Airway epithelial cell (primary cell): ENCODE data around the gene UQCRQ. TPM values are rescaled to one million over a fixed set of nuclear protein-coding genes. Genes with fewer than 3 reads are reported as not detected.

Experiments used
- total RNA-seq: library from RNA; depleted of rRNA; stranded (reverse); fragments of >200 nt; gene quantifications from 2 replicates; pipeline ENCODE4 v1.2.3, GENCODE V29; 2015

UQCRQ gene
- total RNA-seq, result 288 and 334 TPM in 2 replicates

DNA sequence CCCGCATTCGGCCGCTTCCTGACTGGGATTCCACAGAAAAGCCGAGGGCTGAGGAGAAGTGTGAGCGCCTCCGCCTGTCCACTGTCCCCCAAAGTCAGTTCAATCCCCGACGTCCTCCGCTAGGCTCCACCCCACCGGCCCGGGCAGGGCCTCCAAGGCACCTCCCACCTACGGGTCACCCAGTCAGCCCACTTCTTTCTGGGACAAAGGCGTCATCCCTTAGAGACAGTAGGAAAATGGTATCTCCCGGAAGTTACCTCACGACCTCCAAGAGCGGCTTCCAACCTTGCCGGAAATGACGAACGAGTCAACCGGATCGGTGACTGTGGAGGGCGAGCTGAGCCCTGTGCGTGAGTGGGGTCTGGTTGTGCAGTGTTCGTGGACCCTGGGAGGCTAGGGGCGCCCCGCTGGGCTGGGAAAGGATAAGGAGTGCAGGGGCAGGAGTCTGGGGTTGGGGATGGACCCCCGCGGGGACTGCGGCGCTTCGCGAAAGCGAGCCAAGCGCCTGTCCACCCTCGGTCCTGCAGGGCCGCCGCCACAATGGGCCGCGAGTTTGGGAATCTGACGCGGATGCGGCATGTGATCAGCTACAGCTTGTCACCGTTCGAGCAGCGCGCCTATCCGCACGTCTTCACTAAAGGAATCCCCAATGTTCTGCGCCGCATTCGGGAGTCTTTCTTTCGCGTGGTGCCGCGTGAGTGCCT is at the start of gene UQCRQ, which contains the start of gene GDF9:
Gene UQCRQ, plus strand, starts transcription at position 301 of the 704 bp plus-strand sequence. Its CDS starts 240 bp downstream, at position 541.
Gene GDF9, minus strand, starts transcription at position 128 of the 704 bp plus-strand sequence. CDS start 1,936 bp downstream, outside the sequence.

GRCh38 chr5:132830436-132831094 is 35.9 kb upstream of the UQCRQ start, which contains the start of gene SHROOM1:
SHROOM1 (minus strand) TSS chr5:132830647; CDS start chr5:132826140, 4,507 bp downstream.

DNA sequence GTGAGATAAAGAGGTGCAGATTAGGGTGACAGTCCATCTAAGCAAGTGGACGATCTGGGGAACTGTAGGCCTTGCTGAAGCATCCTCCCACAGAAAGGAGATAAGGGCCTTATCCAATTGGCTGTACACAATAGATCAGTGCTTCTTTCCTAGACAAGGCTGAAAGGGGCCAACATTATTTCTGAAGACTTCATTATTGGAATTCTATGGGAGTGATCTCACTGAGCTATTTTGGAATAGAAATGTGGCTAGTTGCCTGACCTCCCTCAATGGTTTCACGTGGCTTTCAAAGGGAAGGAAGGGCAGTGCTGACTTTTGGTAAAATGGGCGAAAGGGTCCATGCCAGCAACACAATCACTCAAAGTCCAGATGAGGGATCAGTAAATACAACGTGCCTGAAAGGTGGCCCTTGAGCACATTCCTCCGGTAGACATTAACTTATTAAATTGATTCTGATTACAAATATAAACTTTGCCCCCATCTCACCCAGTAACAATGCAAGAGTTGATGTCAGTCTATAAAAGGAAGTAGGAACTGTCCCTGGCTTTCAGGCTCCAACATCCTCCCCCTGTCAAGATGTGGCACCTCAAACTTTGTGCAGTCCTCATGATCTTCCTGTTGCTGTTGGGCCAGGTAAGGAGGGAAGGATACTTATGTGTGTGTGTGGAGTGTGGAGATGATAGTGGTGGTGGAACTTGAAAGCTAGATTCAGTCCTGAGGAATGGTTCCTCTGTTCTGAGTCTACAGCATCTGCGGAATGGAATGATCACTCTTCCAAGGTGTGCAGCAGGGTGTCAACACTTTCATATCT is 6.9 kb downstream of the UQCRQ start, which contains the start of gene LEAP2:
Gene LEAP2, plus strand, starts transcription at position 550 of the 811 bp plus-strand sequence. Its CDS starts 27 bp downstream, at position 577.

Other genes with a start within 250 kb of the UQCRQ start
- gene IL13, start 208.5 kb upstream of the UQCRQ start, total RNA-seq, result not detected in 2 replicates
- not detected in 2 replicates for gene IL4, start 192.7 kb upstream of the UQCRQ start, total RNA-seq
- gene KIF3A, start 129.1 kb upstream of the UQCRQ start, total RNA-seq, result 5.1 and 8.6 TPM in 2 replicates
- 0.49 and 0.93 TPM in 2 replicates for gene CCNI2, start 119.2 kb upstream of the UQCRQ start, total RNA-seq
- gene SEPTIN8, start 89.4 kb upstream of the UQCRQ start, total RNA-seq, result 28.1 and 42.8 TPM in 2 replicates
- gene SOWAHA, start 53.3 kb upstream of the UQCRQ start, total RNA-seq, result 0.14 and 0.28 TPM in 2 replicates
- gene SHROOM1, start 36.0 kb upstream of the UQCRQ start, total RNA-seq, result 2.4 and 3.7 TPM in 2 replicates
- 0.14 TPM in 1 of 2 replicates, not detected in the other for gene GDF9, start 173 bp upstream of the UQCRQ start, total RNA-seq
- gene LEAP2, start 7.0 kb downstream of the UQCRQ start, total RNA-seq, result 0.49 TPM in 1 of 2 replicates, not detected in the other
- 22.2 and 38.1 TPM in 2 replicates for gene AFF4, start 97.0 kb downstream of the UQCRQ start, total RNA-seq
- 12.5 and 37.9 TPM in 2 replicates for gene ZCCHC10, start 159.9 kb downstream of the UQCRQ start, total RNA-seq
- 119 and 122 TPM in 2 replicates for gene HSPA4, start 185.4 kb downstream of the UQCRQ start, total RNA-seq